WERI-Rb-1 (cell line): ENCODE measurements around the gene KRI1.
A peak's percentile ranks its signal among the peaks of the same experiment; 100 is the strongest.

Experiments
- DNase-seq: peaks from one replicate; pipeline ENCODE4 v3.0.0-alpha.2; 2020
- H3K27ac ChIP-seq: fragments of 250-450 bp; sonication (Bioruptor Pico); 2 replicates; pipeline ENCODE4 v1.5.1; 2020; ENCODE audit warnings: mild to moderate bottlenecking, moderate library complexity
- H3K27me3 ChIP-seq: fragments of 250-450 bp; sonication (Bioruptor Pico); 2 replicates; pipeline ENCODE4 v1.5.1; 2021; ENCODE audit warnings: mild to moderate bottlenecking, low read depth, moderate library complexity; ENCODE audit not compliant: insufficient read depth, severe bottlenecking
- H3K36me3 ChIP-seq: fragments of 250-450 bp; sonication (Bioruptor Pico); 2 replicates; pipeline ENCODE4 v1.5.1; 2020; ENCODE audit warnings: mild to moderate bottlenecking, moderate library complexity
- H3K4me3 ChIP-seq: 2 replicates; pipeline ENCODE4 v1.5.1; 2011; ENCODE audit warnings: low read depth, mild to moderate bottlenecking, control low read depth, low read length
- H3K9me3 ChIP-seq: fragments of 250-450 bp; sonication (Bioruptor Pico); 2 replicates; pipeline ENCODE4 v1.5.1; 2021; ENCODE audit warnings: mild to moderate bottlenecking, moderate library complexity; ENCODE audit not compliant: severe bottlenecking
- TF ChIP-seq, protein P1 (sequence below): IDR thresholded peaks from 2 replicates; pipeline ENCODE4 v1.5.1; 2011; ENCODE audit warnings: low read depth, mild to moderate bottlenecking, control low read depth, inconsistent platforms, low read length

The KRI1 gene

GRCh38 chr19:10565567-10566407 is at the start of gene KRI1:
TSS of gene KRI1 (minus strand) at chr19:10566010. CDS start at chr19:10565999, 11 bp downstream.
- H3K9me3 ChIP-seq = no peaks in the 10 kb centered on the region

DNA sequence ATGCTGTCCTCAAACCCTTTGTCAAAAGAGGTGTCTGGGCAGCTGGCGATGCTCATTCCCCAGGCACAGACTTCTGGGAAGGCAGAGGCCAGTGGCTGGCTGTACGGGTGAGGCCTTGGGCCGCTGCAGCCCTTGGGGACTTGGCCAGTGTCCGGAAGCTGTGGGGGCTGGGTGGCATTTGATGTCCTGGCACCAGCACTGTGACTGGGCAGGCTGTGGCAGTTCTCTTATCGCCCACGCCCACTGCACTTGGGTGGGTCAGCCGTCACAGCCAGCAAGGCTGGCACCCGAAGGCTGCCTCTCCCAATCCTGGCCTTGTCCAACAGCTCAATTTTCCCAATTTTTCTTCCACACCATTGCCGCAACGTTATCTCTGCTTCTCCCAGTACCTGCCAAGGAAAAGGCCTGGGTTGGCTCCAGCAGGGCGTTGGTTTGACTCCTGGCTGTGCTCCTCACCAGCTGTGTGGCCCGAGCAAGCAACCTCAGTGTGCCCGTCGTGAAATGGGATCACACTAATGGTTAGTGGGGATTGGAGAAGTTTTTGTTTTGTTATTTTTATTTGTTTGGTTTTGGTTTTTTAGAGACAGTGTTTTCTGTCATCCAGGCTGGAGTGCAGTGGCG is 46.8 kb upstream of the KRI1 start:
- Histone ChIP-seq H3K27me3 (no peaks in the 10 kb centered on the region), H3K4me3 (no peak overlapping the region), H3K27ac (no peak overlapping the region), H3K36me3 (no peaks in the 10 kb centered on the region), H3K9me3 (no peaks in the 10 kb centered on the region)
- DNase-seq = no peak
- TF ChIP-seq, protein P1, sequence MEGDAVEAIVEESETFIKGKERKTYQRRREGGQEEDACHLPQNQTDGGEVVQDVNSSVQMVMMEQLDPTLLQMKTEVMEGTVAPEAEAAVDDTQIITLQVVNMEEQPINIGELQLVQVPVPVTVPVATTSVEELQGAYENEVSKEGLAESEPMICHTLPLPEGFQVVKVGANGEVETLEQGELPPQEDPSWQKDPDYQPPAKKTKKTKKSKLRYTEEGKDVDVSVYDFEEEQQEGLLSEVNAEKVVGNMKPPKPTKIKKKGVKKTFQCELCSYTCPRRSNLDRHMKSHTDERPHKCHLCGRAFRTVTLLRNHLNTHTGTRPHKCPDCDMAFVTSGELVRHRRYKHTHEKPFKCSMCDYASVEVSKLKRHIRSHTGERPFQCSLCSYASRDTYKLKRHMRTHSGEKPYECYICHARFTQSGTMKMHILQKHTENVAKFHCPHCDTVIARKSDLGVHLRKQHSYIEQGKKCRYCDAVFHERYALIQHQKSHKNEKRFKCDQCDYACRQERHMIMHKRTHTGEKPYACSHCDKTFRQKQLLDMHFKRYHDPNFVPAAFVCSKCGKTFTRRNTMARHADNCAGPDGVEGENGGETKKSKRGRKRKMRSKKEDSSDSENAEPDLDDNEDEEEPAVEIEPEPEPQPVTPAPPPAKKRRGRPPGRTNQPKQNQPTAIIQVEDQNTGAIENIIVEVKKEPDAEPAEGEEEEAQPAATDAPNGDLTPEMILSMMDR = no peak

More at GRCh38 chr19:10565567-10566407, at the start of gene KRI1:
- H3K36me3 ChIP-seq = peaks cover 52% of the 10 kb centered on the region
- no peaks in the 10 kb centered on the region for H3K27me3 ChIP-seq
- TF ChIP-seq, protein P1 = peak; percentile 43
- peak within 1 kb of the TSS; percentile 92 for H3K4me3 ChIP-seq
- H3K27ac ChIP-seq = peak within 1 kb of the TSS; percentile 98
- peak; percentile 99 for DNase-seq

- TF ChIP-seq, protein P1 = no peak
- no peaks in the 10 kb centered on the region for H3K27me3 ChIP-seq
- H3K36me3 ChIP-seq = no peaks in the 10 kb centered on the region
- H3K9me3 ChIP-seq = no peaks in the 10 kb centered on the region
- H3K4me3 ChIP-seq = no peak overlapping the region
- H3K27ac ChIP-seq = no peak overlapping the region
- DNase-seq = peak; percentile 55
Measured at GRCh38 chr19:10611907-10612306, 46.1 kb upstream of the KRI1 start.

GRCh38 chr19:10604460-10604980 is 38.7 kb upstream of the KRI1 start:
- no peak overlapping the region for H3K27ac ChIP-seq
- TF ChIP-seq, protein P1 = no peak
- H3K9me3 ChIP-seq = no peaks in the 10 kb centered on the region
- H3K36me3 ChIP-seq = no peaks in the 10 kb centered on the region
- no peak overlapping the region for H3K4me3 ChIP-seq
- DNase-seq = no peak
- no peaks in the 10 kb centered on the region for H3K27me3 ChIP-seq

GRCh38 chr19:10603873-10604459 is 38.2 kb upstream of the KRI1 start:
- TF ChIP-seq, protein P1 = no peak
- Histone ChIP-seq H3K27ac (no peak overlapping the region), H3K36me3 (no peaks in the 10 kb centered on the region), H3K27me3 (no peaks in the 10 kb centered on the region), H3K4me3 (no peak overlapping the region), H3K9me3 (no peaks in the 10 kb centered on the region)
- no peak for DNase-seq
